ENCODE results near the gene GDA. TPM values are rescaled to one million over a fixed set of nuclear protein-coding genes. Genes with fewer than 3 reads are reported as not detected.

Gene GDA
- total and polyA plus RNA-seq, 4 donors = 0.37 to 24.4 (median 19.5) TPM

DNA sequence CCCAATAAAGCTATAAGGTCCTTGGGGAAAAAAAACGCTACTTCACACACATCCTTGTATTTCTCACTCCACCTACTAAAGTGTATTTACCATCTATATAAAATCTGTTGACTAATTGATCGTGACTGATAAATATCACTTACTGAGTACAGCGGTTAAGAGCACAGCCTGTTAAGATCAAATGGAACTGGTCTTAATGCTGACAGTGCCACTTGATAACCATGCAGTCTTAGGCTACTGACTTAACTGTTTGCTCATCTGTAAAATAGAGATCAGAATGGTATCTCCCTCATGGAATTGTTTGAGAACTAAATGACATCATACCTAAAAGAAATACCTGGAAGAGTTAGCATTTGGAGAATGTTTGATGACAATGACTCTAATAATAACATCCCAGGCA, 148.3 kb downstream of the GDA start:
- WGBS = 40% methylated on average over 3 of the region's 3 CpGs
- no peaks in the 10 kb centered on the region for H3K27me3 ChIP-seq (ENCODE audit: control insufficient read depth in 4 of 4, insufficient read depth in 4 of 4, low read length in 3 of 4)
- TF ChIP-seq, protein P1, sequence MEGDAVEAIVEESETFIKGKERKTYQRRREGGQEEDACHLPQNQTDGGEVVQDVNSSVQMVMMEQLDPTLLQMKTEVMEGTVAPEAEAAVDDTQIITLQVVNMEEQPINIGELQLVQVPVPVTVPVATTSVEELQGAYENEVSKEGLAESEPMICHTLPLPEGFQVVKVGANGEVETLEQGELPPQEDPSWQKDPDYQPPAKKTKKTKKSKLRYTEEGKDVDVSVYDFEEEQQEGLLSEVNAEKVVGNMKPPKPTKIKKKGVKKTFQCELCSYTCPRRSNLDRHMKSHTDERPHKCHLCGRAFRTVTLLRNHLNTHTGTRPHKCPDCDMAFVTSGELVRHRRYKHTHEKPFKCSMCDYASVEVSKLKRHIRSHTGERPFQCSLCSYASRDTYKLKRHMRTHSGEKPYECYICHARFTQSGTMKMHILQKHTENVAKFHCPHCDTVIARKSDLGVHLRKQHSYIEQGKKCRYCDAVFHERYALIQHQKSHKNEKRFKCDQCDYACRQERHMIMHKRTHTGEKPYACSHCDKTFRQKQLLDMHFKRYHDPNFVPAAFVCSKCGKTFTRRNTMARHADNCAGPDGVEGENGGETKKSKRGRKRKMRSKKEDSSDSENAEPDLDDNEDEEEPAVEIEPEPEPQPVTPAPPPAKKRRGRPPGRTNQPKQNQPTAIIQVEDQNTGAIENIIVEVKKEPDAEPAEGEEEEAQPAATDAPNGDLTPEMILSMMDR (IDR thresholded peaks at IDR 0.05; ENCODE audit: low read depth, low read length, missing input control) = no peak
- TF ChIP-seq TAF1 (conservative IDR thresholded peaks at IDR 0.05) (no peak), RAD21 (IDR thresholded peaks at IDR 0.05) (no peak), RXRA (IDR thresholded peaks at IDR 0.05) (no peak), SP1 (IDR thresholded peaks at IDR 0.05) (no peak), HNF4G (IDR thresholded peaks at IDR 0.05) (no peak), FOXA2 (IDR thresholded peaks at IDR 0.05) (no peak), JUND (IDR thresholded peaks at IDR 0.05) (no peak), HNF4A (conservative IDR thresholded peaks at IDR 0.05) (no peak), NR2F2 (IDR thresholded peaks at IDR 0.05) (no peak), FOXA1 (IDR thresholded peaks at IDR 0.05) (no peak), GABPA (IDR thresholded peaks at IDR 0.05 in 1 of 2, conservative IDR thresholded peaks at IDR 0.05 in 1 of 2) (no peak), EGR1 (IDR thresholded peaks at IDR 0.05; ENCODE audit: low read depth in 2 of 2) (no peak), ATF3 (IDR thresholded peaks at IDR 0.05) (no peak), REST (IDR thresholded peaks at IDR 0.05) (no peak), YY1 (IDR thresholded peaks at IDR 0.05) (no peak)
- TF ChIP-seq, protein P2, sequence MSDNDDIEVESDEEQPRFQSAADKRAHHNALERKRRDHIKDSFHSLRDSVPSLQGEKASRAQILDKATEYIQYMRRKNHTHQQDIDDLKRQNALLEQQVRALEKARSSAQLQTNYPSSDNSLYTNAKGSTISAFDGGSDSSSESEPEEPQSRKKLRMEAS (IDR thresholded peaks at IDR 0.05) = no peak
- TF ChIP-seq, protein P3, sequence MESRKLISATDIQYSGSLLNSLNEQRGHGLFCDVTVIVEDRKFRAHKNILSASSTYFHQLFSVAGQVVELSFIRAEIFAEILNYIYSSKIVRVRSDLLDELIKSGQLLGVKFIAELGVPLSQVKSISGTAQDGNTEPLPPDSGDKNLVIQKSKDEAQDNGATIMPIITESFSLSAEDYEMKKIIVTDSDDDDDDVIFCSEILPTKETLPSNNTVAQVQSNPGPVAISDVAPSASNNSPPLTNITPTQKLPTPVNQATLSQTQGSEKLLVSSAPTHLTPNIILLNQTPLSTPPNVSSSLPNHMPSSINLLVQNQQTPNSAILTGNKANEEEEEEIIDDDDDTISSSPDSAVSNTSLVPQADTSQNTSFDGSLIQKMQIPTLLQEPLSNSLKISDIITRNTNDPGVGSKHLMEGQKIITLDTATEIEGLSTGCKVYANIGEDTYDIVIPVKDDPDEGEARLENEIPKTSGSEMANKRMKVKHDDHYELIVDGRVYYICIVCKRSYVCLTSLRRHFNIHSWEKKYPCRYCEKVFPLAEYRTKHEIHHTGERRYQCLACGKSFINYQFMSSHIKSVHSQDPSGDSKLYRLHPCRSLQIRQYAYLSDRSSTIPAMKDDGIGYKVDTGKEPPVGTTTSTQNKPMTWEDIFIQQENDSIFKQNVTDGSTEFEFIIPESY (IDR thresholded peaks at IDR 0.05) = no peak
- no peaks in the 10 kb centered on the region for H3K36me3 ChIP-seq (ENCODE audit: control insufficient read depth in 4 of 4, insufficient read depth in 3 of 4, low read depth in 1 of 4, low read length in 3 of 4)
- H3K9me3 ChIP-seq (ENCODE audit: control insufficient read depth in 4 of 4, low read length in 3 of 4) = no peaks in the 10 kb centered on the region
- H3K4me1 ChIP-seq (ENCODE audit: control insufficient read depth in 4 of 4, insufficient read depth in 4 of 4, low read length in 3 of 4) = peaks cover 6 to 54% (median 31%) of the 10 kb centered on the region in 4 donors
- H3K4me3 ChIP-seq (ENCODE audit: low read depth in 1 of 3, low read length in 3 of 3) = no peak overlapping the region
- H3K9ac ChIP-seq (ENCODE audit: low read depth in 1 of 2, low read length in 2 of 2) = no peak overlapping the region
- DNase-seq (ENCODE audit: low spot score) = no peak
- H3K27ac ChIP-seq (ENCODE audit: low read depth in 1 of 2, low read length in 2 of 2) = no peak overlapping the region
